HCT116 (cell line): ENCODE data around the gene C16orf74. TPM values are rescaled to one million over a fixed set of nuclear protein-coding genes. Genes with fewer than 3 reads are reported as not detected.

ENCODE experiments used
- ATAC-seq: fragments of 200-7000 bp; cut with Tn5 transposase; 2 replicates; pipeline ENCODE4 v1.9.1; 2020; ENCODE audit warnings: mild to moderate bottlenecking, moderate library complexity
- BruUV-seq: library from RNA; stranded (reverse); fragments of 400-500 nt; replicated peaks from 2 replicates; lab custom pipeline; 2021; lab: Mats Ljungman, UMichigan
- CTCF ChIA-PET: fragments of 300-600 bp; sonication (Branson Sonifier 250); formaldehyde crosslinking; loops from one replicate; lab custom pipeline; 2021; ENCODE audit warnings: antibody characterized with exemption; lab: Charles Lee
- POLR2A ChIA-PET: fragments of 300-600, 350-600 bp; sonication (Branson Sonifier 250); formaldehyde crosslinking; loops from one replicate; lab custom pipeline; 2021; ENCODE audit warnings: antibody characterized with exemption; lab: Charles Lee
- RAD21 ChIA-PET, 2 experiments: fragments of 300-600 bp; sonication (Branson Sonifier 250); formaldehyde crosslinking; loops; one replicate each; lab custom pipeline; 2023; ENCODE audit warnings: low total read pairs in 2 of 2; ENCODE audit not compliant: uncharacterized antibody in 2 of 2, unreplicated experiment in 2 of 2, low non-redundant PET in 1 of 2; lab: Charles Lee
- DNase-seq: peaks from one replicate; pipeline ENCODE4 v3.0.0-alpha.2; 2010; ENCODE audit warnings: low read depth, low spot score
- H2AFZ ChIP-seq: fragments of 200-600 bp; shearing (Covaris generic), sonication (generic); 2 replicates; pipeline ENCODE4 v1.6.1; 2017; ENCODE audit warnings: low read depth, mixed run types, mixed read lengths, antibody characterized with exemption, low read length; ENCODE audit not compliant: poor library complexity, severe bottlenecking
- H3K27ac ChIP-seq: 2 replicates; pipeline ENCODE4 v1.5.1; 2012; ENCODE audit warnings: low read depth, low read length
- H3K27me3 ChIP-seq: fragments of 200-600 bp; sonication (generic); 2 replicates; pipeline ENCODE4 v1.6.1; 2016; ENCODE audit warnings: mixed run types, low read length, mixed read lengths; ENCODE audit not compliant: insufficient read depth
- H3K36me3 ChIP-seq, 2 experiments: fragments of 200-500 bp in 1 of 2; fragments of 200-600 bp in 1 of 2; sonication (Bioruptor generic) in 1 of 2; sonication (generic) in 1 of 2; 2 replicates each; pipeline versions ENCODE4 v1.5.1 to v1.6.1; 2014 to 2016; ENCODE audit warnings: low read length in 2 of 2, inconsistent platforms in 1 of 2, mixed read lengths in 1 of 2, mixed run types in 1 of 2; ENCODE audit not compliant: insufficient read depth in 2 of 2, control insufficient read depth in 1 of 2
- H3K4me1 ChIP-seq, 2 experiments: fragments of 200-600 bp in 1 of 2; sonication (generic) in 1 of 2; 2 replicates each; pipeline versions ENCODE4 v1.5.1 to v1.6.1; 2012 to 2017; ENCODE audit warnings: low read length in 2 of 2, inconsistent platforms in 1 of 2, mild to moderate bottlenecking in 1 of 2, mixed read lengths in 1 of 2, mixed run types in 1 of 2, moderate library complexity in 1 of 2; ENCODE audit not compliant: insufficient read depth in 2 of 2, control insufficient read depth in 1 of 2
- H3K4me2 ChIP-seq: fragments of 200-600 bp; sonication (generic); 2 replicates; pipeline ENCODE4 v1.6.1; 2017; ENCODE audit warnings: mixed run types, low read length, mixed read lengths
- H3K4me3 ChIP-seq, 2 experiments: fragments of 200-600 bp in 1 of 2; sonication (generic) in 1 of 2; replicated peaks in 1 of 2; 2 replicates each; pipeline ENCODE4 v1.5.1; 2011 to 2016; ENCODE audit warnings: low read length in 2 of 2, control low read depth in 1 of 2, low read depth in 1 of 2, mild to moderate bottlenecking in 1 of 2, mixed read lengths in 1 of 2, mixed run types in 1 of 2
- H3K79me2 ChIP-seq: fragments of 200-600 bp; sonication (generic); 2 replicates; pipeline ENCODE4 v1.6.1; 2017; ENCODE audit warnings: mild to moderate bottlenecking, mixed run types, low read length, moderate library complexity, mixed read lengths; ENCODE audit not compliant: insufficient read depth
- H3K9ac ChIP-seq: fragments of 200-600 bp; sonication (generic); 2 replicates; pipeline ENCODE4 v1.6.1; 2016; ENCODE audit warnings: low read length, mixed read lengths
- H3K9me2 ChIP-seq: fragments of 200-600 bp; sonication (generic), shearing (Covaris generic); 2 replicates; pipeline ENCODE4 v1.6.1; 2017; ENCODE audit warnings: mixed run types, mild to moderate bottlenecking, moderate library complexity; ENCODE audit not compliant: insufficient read depth
- H3K9me3 ChIP-seq, 2 experiments: fragments of 200-500 bp in 1 of 2; fragments of 200-600 bp in 1 of 2; sonication (Bioruptor generic) in 1 of 2; sonication (generic) in 1 of 2; 2 replicates each; pipeline ENCODE4 v1.6.1; 2014 to 2017; ENCODE audit warnings: low read length in 2 of 2, mixed read lengths in 2 of 2, inconsistent platforms in 1 of 2, low read depth in 1 of 2, mild to moderate bottlenecking in 1 of 2, mixed run types in 1 of 2, moderate library complexity in 1 of 2; ENCODE audit not compliant: control insufficient read depth in 1 of 2, insufficient read depth in 1 of 2
- H4K20me1 ChIP-seq: fragments of 200-600 bp; sonication (generic), shearing (Covaris generic); 2 replicates; pipeline ENCODE4 v1.6.1; 2017; ENCODE audit warnings: mixed run types, mild to moderate bottlenecking, moderate library complexity; ENCODE audit not compliant: insufficient read depth
- ATF3 ChIP-seq: IDR thresholded peaks from 2 replicates; pipeline ENCODE4 v1.6.1; 2012
- CBX3 ChIP-seq: IDR thresholded peaks from 2 replicates; pipeline ENCODE4 v1.6.1; 2012; ENCODE audit warnings: low read depth
- CTCF ChIP-seq, 3 experiments: fragments of 200-600 bp in 1 of 3; sonication (generic) in 1 of 3; IDR thresholded peaks in 2 of 3; conservative IDR thresholded peaks in 1 of 3; 2 replicates each; pipeline ENCODE4 v1.5.1; 2012 to 2017; ENCODE audit warnings: low read depth in 2 of 3, low read length in 2 of 3, antibody characterized with exemption in 1 of 3, borderline replicate concordance in 1 of 3, control low read depth in 1 of 3, mild to moderate bottlenecking in 1 of 3, mixed read lengths in 1 of 3, mixed run types in 1 of 3, moderate library complexity in 1 of 3; ENCODE audit not compliant: insufficient read depth in 1 of 3
- ELF1 ChIP-seq: IDR thresholded peaks from 2 replicates; pipeline ENCODE4 v1.6.1; 2012; ENCODE audit warnings: low read depth, borderline replicate concordance
- EZH2 ChIP-seq: fragments of 200-600 bp; sonication (generic); IDR thresholded peaks from 2 replicates; pipeline ENCODE4 v1.6.1; 2017; ENCODE audit warnings: antibody characterized with exemption, mixed run types
- JUND ChIP-seq: IDR thresholded peaks from 2 replicates; pipeline ENCODE4 v1.6.1; 2012
- MAX ChIP-seq: IDR thresholded peaks from 2 replicates; pipeline ENCODE4 v1.6.1; 2012
- POLR2A ChIP-seq: IDR thresholded peaks from 2 replicates; pipeline ENCODE4 v1.7.0; 2011; ENCODE audit warnings: borderline replicate concordance; ENCODE audit not compliant: insufficient read depth, insufficient read length; ENCODE audit errors: extremely low read depth
- POLR2AphosphoS5 ChIP-seq: IDR thresholded peaks from 2 replicates; pipeline ENCODE4 v1.6.1; 2011; ENCODE audit warnings: mild to moderate bottlenecking, low read depth, low read length, moderate library complexity
- RAD21 ChIP-seq: IDR thresholded peaks from 2 replicates; pipeline ENCODE4 v1.6.1; 2012; ENCODE audit warnings: low read depth, mild to moderate bottlenecking
- SIN3A ChIP-seq: IDR thresholded peaks from 2 replicates; pipeline ENCODE4 v1.6.1; 2012; ENCODE audit warnings: low read depth
- SRF ChIP-seq: IDR thresholded peaks from 2 replicates; pipeline ENCODE4 v1.6.1; 2012; ENCODE audit warnings: low read depth
- TCF7L2 ChIP-seq: IDR thresholded peaks from 2 replicates; pipeline ENCODE4 v1.7.0; 2011; ENCODE audit warnings: borderline replicate concordance, inconsistent platforms; ENCODE audit not compliant: insufficient read depth, insufficient read length; ENCODE audit errors: extremely low read depth
- ZBTB33 ChIP-seq: IDR thresholded peaks from 2 replicates; pipeline ENCODE4 v1.6.1; 2011; ENCODE audit warnings: mild to moderate bottlenecking, low read length, moderate library complexity; ENCODE audit not compliant: insufficient replicate concordance; ENCODE audit errors: extremely low read depth
- ZNF274 ChIP-seq: fragments of 200-500 bp; sonication (Bioruptor generic); IDR thresholded peaks from 2 replicates; pipeline ENCODE4 v1.6.1; 2014; ENCODE audit warnings: mild to moderate bottlenecking, low read depth, low read length, inconsistent platforms
- intact Hi-C: fragments of 100-400 bp; cut with micrococcal nuclease; formaldehyde crosslinking; loops from 2 replicates; pipeline ENCODE4 v1.10.0; 2022
- total RNA-seq: library from RNA; stranded (reverse); gene quantifications from one replicate; pipeline ENCODE4 v1.2.1, GENCODE V29; 2021; ENCODE audit not compliant: unreplicated experiment

C16orf74 gene
- total RNA-seq, 1 experiment from 2014 or later: 30.0 TPM

- Histone ChIP-seq H3K27me3 (no peaks in the 10 kb centered on the region), H3K27ac (no peak overlapping the region), H3K36me3 (peaks cover 71 to 76% of the 10 kb centered on the region in 2 experiments), H2AFZ (no peak overlapping the region), H3K79me2 (no peaks in the 10 kb centered on the region; the same call in 1 of the 2 replicates), H3K4me3 (no peak overlapping the region), H3K4me1 (no peaks in the 10 kb centered on the region), H3K4me2 (no peak overlapping the region), H4K20me1 (no peaks in the 10 kb centered on the region), H3K9me3 (no peaks in the 10 kb centered on the region), H3K9ac (no peak overlapping the region), H3K9me2 (no peaks in the 10 kb centered on the region)
- ATAC-seq: no peak
- ChIA-PET POLR2A (interaction anchor here (0.7 kb wide), 1 partner anchor 239 kb away, joined by 3 read pairs; no protein-coding TSS in a partner anchor), RAD21 (no interaction called here), CTCF (interaction anchor here (1.7 kb wide), 1 partner anchor 41 kb away, joined by 12 read pairs; no protein-coding TSS in a partner anchor)
- TF ChIP-seq RAD21: no peak
- TF ChIP-seq CBX3: no peak
- no peak for TF ChIP-seq SIN3A
- TF ChIP-seq POLR2AphosphoS5: no peak
- TF ChIP-seq ZNF274: no peak
- no peak for TF ChIP-seq POLR2A
- TF ChIP-seq MAX: no peak
- no peak for TF ChIP-seq EZH2
- intact Hi-C loops: no loop called here
- no peak for DNase-seq
- BruUV-seq: no TSS peak
Observed at GRCh38 chr16:85676466-85676865, 74.4 kb downstream of the C16orf74 start.

GRCh38 chr16:85675251-85675874 is 75.5 kb downstream of the C16orf74 start:
- Histone ChIP-seq H3K27ac (no peak overlapping the region), H3K9me2 (no peaks in the 10 kb centered on the region), H3K9ac (no peak overlapping the region), H3K4me1 (no peaks in the 10 kb centered on the region), H3K9me3 (no peaks in the 10 kb centered on the region), H2AFZ (no peak overlapping the region), H3K4me2 (no peak overlapping the region), H3K4me3 (no peak overlapping the region), H3K27me3 (no peaks in the 10 kb centered on the region), H4K20me1 (no peaks in the 10 kb centered on the region), H3K79me2 (no peaks in the 10 kb centered on the region), H3K36me3 (peaks cover 70% of the 10 kb centered on the region in 2 experiments; a peak in 3 of 4 replicates)
- CTCF ChIA-PET: interaction anchor here (0.6 to 1.7 kb wide), 7 partner anchors 10 to 259 kb away, joined by 3 to 12 read pairs (median 4); no protein-coding TSS in a partner anchor
- RAD21 ChIA-PET: interaction anchor here in 1 of 2 experiments (0.6 kb wide), 1 partner anchor 111 kb away, joined by 3 read pairs; no protein-coding TSS in a partner anchor
- DNase-seq (no peak), ATAC-seq (peak; percentile 78)
- intact Hi-C loops: loop anchor here (1.0 to 2.0 kb wide), 2 partner anchors 43 to 84 kb away; no protein-coding TSS in a partner anchor
- POLR2A ChIA-PET: interaction anchor here (1.1 kb wide), 1 partner anchor 8 kb away, joined by 3 read pairs; no protein-coding TSS in a partner anchor
- BruUV-seq: no TSS peak
- no peak for TF ChIP-seq ZBTB33
- TF ChIP-seq CTCF (IDR thresholded peaks at IDR 0.05 in 2 of 3, conservative IDR thresholded peaks at IDR 0.05 in 1 of 3; ENCODE audit: borderline replicate concordance in 1 of 3, insufficient read depth in 1 of 3, low read depth in 2 of 3, low read length in 2 of 3): peak; percentile 64 to 65 (median 65); a peak in 5 of 6 replicates
- no peak for TF ChIP-seq ATF3
- no peak for TF ChIP-seq ELF1
- TF ChIP-seq SRF: no peak
- no peak for TF ChIP-seq TCF7L2
- no peak for TF ChIP-seq CBX3
- TF ChIP-seq JUND: no peak
